NCI-H526 (cell line): Measurements from ENCODE around the gene KRT4.
"Not testable (repeated sequence)": the region's sequence is repeated elsewhere in the genome, so short reads cannot be mapped to it uniquely, and the experiment has no call there.

ENCODE experiments used
- DNase-seq, 2 experiments: peaks; one replicate each; lab custom pipeline; 2025; lab: John Stamatoyannopoulos, UW

The KRT4 gene

DNA sequence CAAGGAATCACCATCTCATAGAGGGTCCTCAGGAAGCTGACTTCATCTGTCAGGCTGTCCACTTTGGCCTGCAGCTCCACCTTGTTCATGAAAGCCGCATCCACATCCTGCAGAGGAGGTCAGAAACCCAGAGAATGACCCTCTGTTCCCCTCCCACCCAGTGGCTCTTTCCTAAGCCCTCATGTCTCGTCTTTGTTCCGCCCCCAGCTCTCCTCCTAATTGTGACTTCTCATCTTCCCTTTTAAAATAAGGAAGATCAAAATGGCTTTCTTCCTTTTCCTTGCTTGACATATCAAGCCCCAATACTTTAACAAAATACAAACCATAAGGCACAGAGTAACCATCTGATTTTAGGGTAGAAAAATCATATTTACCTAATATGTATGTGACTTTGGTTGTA is 41.1 kb downstream of the KRT4 start:
- DNase-seq = no peak

DNA sequence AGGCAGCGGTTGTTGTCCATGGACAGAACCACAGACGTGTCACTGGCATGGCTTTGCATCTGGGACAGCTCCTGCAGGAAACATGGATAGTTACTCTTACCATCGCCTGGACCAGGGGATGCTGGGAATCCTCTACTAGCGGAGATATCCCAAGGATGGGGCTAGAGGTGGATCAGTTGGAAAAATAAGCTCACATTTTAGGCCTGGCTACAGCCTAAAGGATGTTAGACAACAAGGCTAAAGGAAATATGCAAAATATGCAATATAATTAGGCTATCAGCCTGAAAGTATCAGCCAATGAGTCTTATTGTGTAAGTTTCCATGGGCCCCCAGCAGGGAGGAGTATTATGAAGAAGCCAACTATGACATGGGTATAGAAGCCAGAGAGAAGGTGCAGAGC is 41.7 kb downstream of the KRT4 start:
- no peak for DNase-seq

DNA sequence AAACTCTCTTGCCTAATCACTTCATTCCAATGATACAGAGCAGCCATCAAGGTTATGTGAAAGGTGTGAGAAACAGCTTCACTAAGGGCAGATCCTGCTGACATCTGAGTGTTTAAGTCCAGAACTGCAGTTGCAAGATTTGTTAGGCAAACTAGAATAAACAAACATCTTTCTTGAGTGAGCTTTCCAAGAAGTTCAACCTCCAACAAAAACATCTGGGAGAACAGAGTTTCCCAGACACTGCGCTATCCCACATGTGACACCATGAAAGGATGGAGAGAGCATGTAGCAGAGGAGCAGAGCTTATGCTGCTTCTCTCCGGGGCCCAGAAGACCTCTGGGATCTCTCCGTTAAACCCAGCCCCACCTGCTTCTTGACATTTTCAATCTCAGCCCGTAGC is 42.4 kb downstream of the KRT4 start:
- DNase-seq = no peak

DNA sequence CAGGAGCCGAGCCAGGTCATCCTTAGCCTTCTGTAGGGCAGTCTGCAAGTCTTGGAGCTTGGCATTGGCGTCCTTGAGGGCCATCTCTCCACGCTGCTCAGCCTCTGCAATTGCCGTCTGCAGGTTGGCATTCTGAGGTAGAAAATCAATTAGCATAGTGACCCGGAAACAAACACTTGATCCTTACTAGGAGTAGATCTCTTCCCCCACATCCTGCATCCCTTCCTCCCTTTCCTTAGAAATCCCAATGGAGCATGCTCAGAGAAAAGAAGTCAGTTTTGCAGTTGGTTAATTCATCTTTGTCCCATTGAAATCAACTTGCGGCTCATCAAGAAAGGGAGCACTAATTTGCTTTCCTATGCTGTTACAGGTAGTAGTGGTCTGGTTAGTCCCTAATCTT is 42.8 kb downstream of the KRT4 start:
- no peak for DNase-seq

DNA sequence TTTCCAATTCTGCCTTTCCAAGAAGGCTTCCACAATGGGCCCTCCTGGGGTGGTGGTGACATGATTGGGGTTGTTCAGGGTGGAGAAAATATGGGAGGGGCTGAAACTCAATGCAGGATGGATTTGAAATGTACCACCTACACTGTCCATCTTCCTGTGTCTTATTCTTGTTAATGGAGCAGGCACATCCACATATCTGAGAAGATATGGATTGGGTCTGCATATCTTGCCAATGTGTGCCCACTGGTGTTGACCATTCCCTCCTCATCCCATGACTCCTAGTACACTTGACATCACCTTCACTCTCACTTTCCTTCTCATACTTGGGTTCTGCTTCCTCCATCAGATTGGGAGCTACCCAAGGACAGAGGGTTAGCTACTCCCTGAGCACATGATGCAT is 44.0 kb downstream of the KRT4 start:
- no peak for DNase-seq

DNA sequence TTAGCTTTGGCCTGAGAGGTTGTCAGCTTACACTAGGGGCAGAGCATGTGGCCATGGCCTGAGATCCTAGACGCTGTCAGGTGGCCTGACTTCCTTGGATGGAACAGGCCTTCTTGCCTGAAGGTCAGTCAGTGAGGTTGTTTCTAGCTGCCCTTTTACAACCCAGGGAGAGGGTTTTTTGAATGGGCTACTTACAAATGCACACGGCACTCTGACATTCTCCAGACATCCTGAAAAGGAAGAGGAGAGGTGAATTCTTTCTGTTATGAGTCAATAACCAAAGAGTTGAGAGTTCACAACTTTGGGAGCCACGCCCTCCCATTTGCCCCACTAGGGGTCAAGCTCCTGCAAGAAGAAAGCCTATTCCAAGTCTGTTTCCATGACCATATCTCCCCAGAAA is 44.6 kb downstream of the KRT4 start:
- no peak for DNase-seq

DNA sequence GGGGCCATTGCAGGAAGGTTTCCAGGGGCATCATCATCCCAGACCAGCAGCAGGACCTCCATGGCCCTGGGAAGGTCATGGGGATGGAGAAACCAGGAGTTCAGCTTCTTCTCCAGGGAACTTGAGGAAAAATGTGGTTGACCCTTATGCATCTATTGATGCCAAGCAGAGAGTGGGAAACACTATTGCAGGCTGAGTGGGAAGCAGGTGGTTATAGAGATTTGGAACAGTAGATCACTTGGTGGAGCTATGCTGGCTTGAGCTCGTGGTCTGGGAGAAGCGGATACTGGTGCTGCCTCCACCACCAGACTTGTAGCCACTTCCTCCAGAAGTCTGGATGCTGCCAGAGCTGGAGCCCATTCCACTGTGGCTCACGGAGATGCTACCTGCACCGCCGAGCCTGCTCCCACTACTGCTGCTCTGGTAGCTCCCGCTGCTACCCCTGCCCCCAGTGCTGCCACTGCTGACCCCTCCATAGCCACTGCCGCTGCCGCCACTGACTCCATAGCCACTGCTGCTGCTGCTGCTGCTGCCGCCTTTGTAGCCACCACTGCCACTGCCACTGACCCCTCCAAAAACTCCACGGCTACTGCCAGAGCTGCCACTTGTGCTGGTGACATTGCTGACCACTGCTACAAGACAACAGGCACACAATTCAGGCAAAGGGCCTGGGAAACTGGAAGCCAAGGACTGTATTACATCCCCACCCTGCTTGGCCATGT is 45.3 kb downstream of the KRT4 start:
- DNase-seq = no peak

DNA sequence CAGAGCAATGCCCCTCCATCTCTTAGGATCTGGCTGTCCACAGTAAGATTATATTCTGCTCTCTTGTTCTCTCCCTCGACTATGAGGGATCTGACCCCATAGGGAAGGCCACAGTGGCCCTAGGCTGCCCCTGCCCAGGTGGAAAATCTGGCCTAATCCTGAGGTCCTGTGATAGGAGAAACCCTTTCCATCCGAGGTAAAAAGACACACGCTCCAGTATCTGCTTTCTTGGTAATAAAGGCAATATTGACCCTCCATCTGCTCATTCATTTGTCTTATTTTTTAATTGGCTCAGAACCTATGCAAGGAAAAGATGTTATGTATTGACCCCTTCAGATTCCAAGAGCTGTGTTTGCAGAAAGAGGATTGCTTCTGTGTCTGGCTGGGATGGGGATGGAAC is 46.5 kb downstream of the KRT4 start:
- DNase-seq = no peak

DNA sequence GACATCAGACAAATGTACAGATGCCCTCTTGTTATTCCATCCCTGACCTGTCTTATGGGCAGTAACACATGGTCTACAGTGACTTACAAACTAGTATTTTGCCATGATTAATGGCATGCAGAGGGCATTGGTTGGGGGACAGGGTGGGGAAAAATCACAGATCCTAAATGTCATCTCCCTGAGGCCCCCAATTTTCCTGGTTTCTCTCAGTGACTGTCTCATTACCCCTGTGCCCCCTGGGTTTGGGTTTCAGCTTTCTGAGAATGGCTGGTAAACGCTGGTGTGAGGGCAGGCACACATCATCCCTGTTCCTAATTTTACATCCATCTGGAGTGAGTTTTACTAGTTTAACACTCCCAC is 46.9 kb downstream of the KRT4 start:
- no peak for DNase-seq

DNA sequence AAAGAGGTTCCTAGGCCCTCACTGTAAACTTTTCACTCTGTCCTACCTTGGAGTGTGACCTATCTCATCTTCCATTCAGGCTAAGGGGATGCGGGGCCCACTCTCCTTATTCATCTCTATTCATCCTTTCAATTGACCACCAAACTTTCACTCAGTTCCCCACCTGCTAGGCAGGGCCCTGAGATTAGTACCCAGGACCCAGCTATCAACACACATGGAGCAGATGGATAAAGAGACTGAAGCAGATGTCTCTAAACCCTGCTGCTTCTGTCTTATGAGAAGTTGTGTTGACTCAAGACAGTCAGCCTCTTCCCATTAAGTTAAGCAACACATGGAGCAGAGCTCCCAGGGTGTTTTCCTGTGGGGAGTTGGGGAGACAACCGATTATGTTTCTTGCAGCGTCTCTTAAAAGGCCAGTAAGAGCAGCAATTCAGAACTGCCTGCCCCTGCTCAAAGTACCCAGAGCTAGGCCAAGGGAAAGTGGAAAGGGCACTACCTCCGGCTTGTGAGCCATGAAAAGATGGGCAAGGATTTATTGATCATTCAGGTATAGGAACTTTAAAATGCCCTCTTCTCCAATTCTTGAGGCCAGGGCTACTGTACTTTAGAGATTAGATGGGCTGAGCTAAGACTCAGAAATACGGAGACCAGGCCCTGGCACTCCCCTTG is 47.4 kb downstream of the KRT4 start:
- DNase-seq = no peak

DNA sequence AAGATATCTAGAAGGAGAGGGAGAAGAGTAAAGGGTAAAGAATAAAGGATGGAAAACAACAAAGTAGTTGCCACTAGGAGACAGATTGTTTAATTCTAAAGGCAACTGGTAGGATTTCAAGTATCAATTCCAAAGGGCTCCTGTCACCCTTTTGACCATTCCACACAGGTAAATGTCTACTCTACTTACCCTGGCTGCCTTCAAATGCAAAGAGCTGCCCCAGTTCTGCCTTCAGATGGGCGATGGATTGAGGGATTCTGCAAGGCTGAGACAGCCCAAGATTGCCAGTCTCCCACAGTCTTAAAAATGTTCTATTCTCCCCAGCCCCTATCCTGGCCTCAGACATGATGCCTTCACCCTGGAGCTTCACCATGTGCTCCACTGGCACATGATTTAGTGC is 48.2 kb downstream of the KRT4 start:
- no peak for DNase-seq

DNA sequence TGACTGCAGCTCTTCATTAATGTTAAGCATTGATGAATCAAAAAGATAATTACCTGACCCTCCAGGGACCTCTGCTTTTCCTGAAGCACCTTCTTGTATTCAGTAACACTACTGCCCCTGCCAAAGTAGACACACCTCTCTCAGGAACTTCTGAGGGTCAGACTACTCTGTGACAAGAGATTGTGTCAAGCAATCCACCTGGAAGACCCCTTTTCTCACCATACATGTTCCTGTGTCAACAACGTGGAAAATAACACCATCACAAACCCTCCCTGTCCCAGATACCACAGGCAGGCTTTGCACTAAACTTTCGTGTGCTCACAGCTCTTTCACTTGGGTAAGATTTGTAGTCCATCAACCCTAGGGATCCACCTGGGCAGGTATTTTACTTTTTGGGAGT is 49.9 kb downstream of the KRT4 start:
- DNase-seq = no peak

DNA sequence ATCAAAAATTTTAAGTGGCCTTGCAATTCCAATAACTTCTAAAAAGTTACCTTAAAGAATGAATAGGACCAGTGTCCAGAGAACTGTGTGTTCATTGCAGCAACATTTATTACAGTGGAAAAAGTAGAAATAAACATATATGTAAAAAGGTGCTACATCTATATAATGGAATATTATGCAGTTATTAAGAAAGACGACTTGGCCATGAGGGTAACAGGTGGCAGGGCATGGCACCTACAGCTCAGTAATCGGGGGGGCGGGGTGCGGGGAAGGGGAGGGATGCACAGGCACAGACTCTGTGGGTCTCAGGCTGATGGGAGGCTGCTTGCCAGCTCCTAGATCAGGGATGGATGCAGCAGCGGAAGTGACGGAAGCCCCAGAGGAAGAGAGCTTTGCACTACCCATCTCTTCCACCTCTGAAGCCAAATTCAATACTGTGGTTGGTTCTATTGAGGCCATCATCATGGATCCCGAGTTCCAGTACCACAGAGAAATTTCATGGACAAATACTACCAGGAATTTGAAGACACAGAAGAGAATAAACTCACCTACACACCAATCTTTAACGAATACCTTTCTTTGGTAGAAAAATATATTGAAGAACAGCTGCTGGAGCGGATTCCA is 50.8 kb downstream of the KRT4 start:
- no peak for DNase-seq

DNA sequence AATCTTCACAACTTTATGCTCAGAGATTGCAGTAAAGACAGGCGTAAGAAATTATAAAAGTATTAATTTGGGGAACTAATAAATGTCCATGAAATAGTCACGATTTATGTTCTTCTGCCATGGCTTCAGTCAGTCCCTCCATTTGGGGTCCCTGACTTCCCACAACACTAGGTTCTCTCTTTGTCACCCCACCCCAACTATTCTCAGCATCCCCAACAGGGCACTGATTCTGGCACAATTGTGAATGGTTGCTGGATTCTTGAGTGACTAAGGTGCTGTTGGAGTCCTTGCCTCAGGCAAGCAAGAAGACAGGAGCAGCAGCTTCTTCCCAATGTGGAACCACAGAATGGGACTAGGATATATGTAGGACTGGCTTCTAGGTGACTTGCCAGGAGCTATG is 52.1 kb downstream of the KRT4 start:
- no peak for DNase-seq

DNA sequence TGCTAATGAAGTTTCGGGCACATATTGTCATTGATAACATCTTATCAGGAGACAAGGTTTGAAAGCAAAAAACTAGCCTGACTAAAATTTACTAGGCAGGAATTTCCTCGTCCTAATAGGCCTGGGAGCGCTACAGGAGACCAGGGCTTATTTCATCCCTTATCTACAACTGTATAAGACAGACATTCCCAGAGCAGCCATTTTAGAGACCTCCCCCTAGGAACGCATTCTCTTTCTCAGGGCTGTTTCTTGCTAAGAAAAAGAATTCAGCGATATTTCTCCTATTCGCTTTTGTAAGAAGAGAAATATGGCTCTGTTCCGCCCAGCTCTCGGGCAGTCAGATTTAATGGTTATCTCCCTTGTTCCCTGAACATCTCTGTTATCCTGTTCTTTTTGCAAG is 52.7 kb downstream of the KRT4 start:
- DNase-seq = not testable (repeated sequence)

DNA sequence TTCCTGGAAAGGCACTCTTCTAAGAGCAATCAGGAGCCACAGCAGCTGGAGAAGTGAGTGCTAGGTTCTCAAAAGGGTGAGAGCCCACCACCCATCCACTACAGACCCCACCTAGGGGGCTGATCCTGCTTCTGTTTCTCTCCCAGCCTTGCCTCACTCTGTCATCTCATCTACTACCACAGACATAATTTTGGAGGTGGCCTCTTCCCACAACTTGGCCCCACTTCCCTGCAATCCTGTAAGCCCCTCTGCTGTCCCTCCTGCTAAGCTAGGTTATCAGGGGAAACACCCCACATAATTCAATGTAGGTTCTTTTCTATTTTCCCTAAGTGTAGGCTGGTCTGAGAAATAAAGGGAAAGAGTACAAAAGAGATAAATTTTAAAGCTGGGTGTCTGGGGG is 53.3 kb downstream of the KRT4 start:
- DNase-seq = no peak

DNA sequence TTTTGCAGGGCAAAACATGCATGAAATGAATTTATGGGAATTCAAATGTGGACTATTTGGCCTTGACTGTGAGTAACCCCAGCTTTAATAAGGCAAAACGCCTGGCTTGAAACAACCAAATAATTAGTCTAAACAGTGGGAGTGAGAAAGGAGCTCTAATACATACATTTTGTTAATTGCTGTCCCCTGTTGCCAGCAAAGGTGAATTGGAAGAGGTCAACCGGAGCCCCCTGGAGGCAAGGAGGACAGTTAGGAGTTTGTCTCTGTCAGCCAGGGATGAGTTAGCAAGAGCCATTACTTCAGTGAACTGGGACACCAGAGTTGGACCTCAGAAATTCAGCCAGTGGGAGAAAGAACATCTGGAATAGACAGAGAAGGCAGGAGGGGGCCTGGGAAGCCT is 54.2 kb downstream of the KRT4 start:
- no peak for DNase-seq

DNA sequence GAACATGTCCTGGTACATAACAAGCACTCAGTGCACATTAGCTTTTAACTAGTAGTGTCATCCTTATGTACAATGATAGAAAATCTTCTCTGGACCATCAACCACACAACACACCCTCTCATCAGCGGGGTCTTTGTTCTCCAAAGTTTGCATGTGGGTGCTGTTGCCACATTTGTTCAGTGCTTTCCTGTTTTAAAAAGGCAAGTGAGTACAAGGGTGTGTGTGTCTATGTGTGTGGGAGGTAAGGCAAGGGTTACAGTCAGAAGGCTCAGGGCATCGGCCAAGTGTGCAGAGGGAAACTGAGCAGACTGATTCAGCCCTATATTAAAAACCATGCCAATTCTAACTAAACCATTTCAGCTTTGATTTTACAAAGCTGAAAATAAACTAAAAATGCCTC is 54.7 kb downstream of the KRT4 start:
- no peak for DNase-seq

DNA sequence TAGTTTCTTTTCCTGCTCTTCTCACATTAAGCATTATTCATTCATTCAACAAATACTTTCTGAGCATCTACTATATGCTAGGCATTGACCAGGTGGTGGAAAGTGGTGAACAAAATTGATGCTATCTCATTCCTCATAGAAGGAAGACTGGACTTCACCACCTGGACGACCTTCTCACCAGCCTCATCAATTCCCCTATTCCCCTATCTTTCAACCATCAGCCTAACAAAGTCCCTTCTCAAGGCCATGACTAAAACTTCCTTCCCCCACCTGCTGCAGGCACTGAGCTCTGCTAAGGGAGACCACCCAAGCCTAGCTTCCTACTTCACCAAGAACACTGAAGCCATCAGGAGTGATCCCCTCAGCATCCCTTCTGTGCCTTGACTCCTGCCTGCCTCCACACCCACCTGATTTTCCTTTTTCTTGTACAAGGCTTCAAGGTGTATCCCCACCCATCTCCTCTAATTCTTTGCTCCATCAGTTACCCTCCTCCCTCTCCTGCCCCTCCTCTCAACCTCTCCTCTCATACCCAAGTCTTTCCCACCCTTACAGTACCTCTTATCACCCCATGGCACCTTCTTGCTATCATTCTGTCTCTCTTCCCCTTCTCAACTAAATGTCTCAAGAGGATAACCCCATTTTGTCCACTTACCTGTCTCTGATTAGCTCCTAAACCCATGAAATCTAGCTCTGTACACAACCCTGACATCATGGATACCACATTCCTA is 56.3 kb downstream of the KRT4 start:
- no peak for DNase-seq
